ENCODE results near the gene CALML3. TPM values are rescaled to one million over a fixed set of nuclear protein-coding genes. Genes with fewer than 3 reads are reported as not detected.

CALML3 gene
- total and polyA plus RNA-seq, 10 of the 15 experiments (the other 5 are each of a cell fraction or from before 2014, with no cell fraction given), result not detected

- TF ChIP-seq, protein P1, sequence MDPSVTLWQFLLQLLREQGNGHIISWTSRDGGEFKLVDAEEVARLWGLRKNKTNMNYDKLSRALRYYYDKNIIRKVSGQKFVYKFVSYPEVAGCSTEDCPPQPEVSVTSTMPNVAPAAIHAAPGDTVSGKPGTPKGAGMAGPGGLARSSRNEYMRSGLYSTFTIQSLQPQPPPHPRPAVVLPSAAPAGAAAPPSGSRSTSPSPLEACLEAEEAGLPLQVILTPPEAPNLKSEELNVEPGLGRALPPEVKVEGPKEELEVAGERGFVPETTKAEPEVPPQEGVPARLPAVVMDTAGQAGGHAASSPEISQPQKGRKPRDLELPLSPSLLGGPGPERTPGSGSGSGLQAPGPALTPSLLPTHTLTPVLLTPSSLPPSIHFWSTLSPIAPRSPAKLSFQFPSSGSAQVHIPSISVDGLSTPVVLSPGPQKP (IDR thresholded peaks at IDR 0.05; ENCODE audit: low read depth, low read length), result no peak
- no peak for TF ChIP-seq BHLHE40 (IDR thresholded peaks at IDR 0.05; ENCODE audit: borderline replicate concordance in 1 of 2, low read depth in 2 of 2, low read length in 1 of 2)
- TF ChIP-seq NR2C1 (IDR thresholded peaks at IDR 0.05), result no peak
- TF ChIP-seq TCF12 (IDR thresholded peaks at IDR 0.05; ENCODE audit: low read depth, low read length), result no peak
- no peak for TF ChIP-seq MXI1 (IDR thresholded peaks at IDR 0.05; ENCODE audit: low read depth, low read length)
- no peak for TF ChIP-seq CUX1 (IDR thresholded peaks at IDR 0.05; ENCODE audit: insufficient replicate concordance, low read depth, low read length)
Measured at GRCh38 chr10:5494611-5495010, 30.1 kb upstream of the CALML3 start (continued).

All from GM12878 (cell line).